CD14-positive monocyte (primary cell): ENCODE measurements around the gene ABI1. TPM values are rescaled to one million over a fixed set of nuclear protein-coding genes. Genes with fewer than 3 reads are reported as not detected.

Experiments used
- DNase-seq, 3 donors: peaks; one replicate each; pipeline ENCODE4 v3.0.0-alpha.2; 2011 to 2022
- H2AFZ ChIP-seq: 2 replicates; pipeline ENCODE4 v1.6.0; 2012; ENCODE audit warnings: mild to moderate bottlenecking, low read depth, low read length, inconsistent platforms; ENCODE audit not compliant: insufficient read depth, poor library complexity, severe bottlenecking
- H3K27ac ChIP-seq, 2 donors: 1 replicate in 1 of 2; 2 replicates in 1 of 2; pipeline ENCODE4 v1.5.1; 2012 to 2013; ENCODE audit warnings: low read length in 2 of 2, control low read depth in 1 of 2, inconsistent platforms in 1 of 2, low read depth in 1 of 2, mild to moderate bottlenecking in 1 of 2
- H3K27me3 ChIP-seq, 2 donors: one replicate each; pipeline versions ENCODE4 v1.6.0 to v1.6.1; 2011 to 2013; ENCODE audit warnings: low read length in 2 of 2; ENCODE audit not compliant: control insufficient read depth in 2 of 2, insufficient read depth in 2 of 2
- H3K36me3 ChIP-seq, 2 donors: replicated peaks in 1 of 2; 1 replicate in 1 of 2; 2 replicates in 1 of 2; pipeline versions ENCODE4 v1.5.1 to v1.6.1; 2012 to 2013; ENCODE audit warnings: low read length in 2 of 2, control low read depth in 1 of 2, inconsistent platforms in 1 of 2, mild to moderate bottlenecking in 1 of 2; ENCODE audit not compliant: insufficient read depth in 2 of 2, control insufficient read depth in 1 of 2
- H3K4me1 ChIP-seq, 2 donors: 1 replicate in 1 of 2; 2 replicates in 1 of 2; pipeline versions ENCODE4 v1.5.1 to v1.6.1; 2012 to 2013; ENCODE audit warnings: low read length in 2 of 2, control low read depth in 1 of 2, inconsistent platforms in 1 of 2, mild to moderate bottlenecking in 1 of 2, moderate library complexity in 1 of 2; ENCODE audit not compliant: insufficient read depth in 2 of 2, control insufficient read depth in 1 of 2
- H3K4me2 ChIP-seq: replicated peaks from 2 replicates; pipeline ENCODE3; 2012; ENCODE audit warnings: low read length, moderate library complexity, mild to moderate bottlenecking; ENCODE audit not compliant: poor library complexity, severe bottlenecking; ENCODE audit errors: extremely low read depth
- H3K4me3 ChIP-seq, 3 experiments: fragments of 200-600 bp in 1 of 3; sonication (generic) in 1 of 3; replicated peaks in 1 of 3; 1 replicate in 2 of 3; 2 replicates in 1 of 3; pipeline ENCODE4 v1.5.1; 2011 to 2013; ENCODE audit warnings: low read length in 3 of 3, mild to moderate bottlenecking in 3 of 3, control low read depth in 2 of 3, low read depth in 2 of 3, inconsistent platforms in 1 of 3, moderate library complexity in 1 of 3
- H3K79me2 ChIP-seq: 2 replicates; pipeline ENCODE4 v1.6.0; 2012; ENCODE audit warnings: mild to moderate bottlenecking, control low read depth, inconsistent platforms, low read length, moderate library complexity; ENCODE audit not compliant: insufficient read depth
- H3K9ac ChIP-seq: 2 replicates; pipeline ENCODE4 v1.6.0; 2017; ENCODE audit warnings: low read length, mild to moderate bottlenecking; ENCODE audit not compliant: insufficient read depth, poor library complexity, severe bottlenecking
- H3K9me3 ChIP-seq, 2 donors: replicated peaks in 1 of 2; 1 replicate in 1 of 2; 2 replicates in 1 of 2; pipeline versions ENCODE4 v1.5.1 to v1.6.1; 2012 to 2013; ENCODE audit warnings: low read length in 2 of 2, control low read depth in 1 of 2; ENCODE audit not compliant: control insufficient read depth in 1 of 2, insufficient read depth in 1 of 2
- H4K20me1 ChIP-seq: 2 replicates; pipeline ENCODE4 v1.6.0; 2012; ENCODE audit warnings: mild to moderate bottlenecking, low read length, control low read depth, moderate library complexity; ENCODE audit not compliant: insufficient read depth
- H3K27ac Mint-ChIP-seq, 7 donors: one replicate each; pipeline ENCODE4 v1.8.0; 2020; ENCODE audit warnings: mild to moderate bottlenecking in 7 of 7, mixed read lengths in 7 of 7, moderate library complexity in 6 of 7, inconsistent platforms in 2 of 7
- H3K27me3 Mint-ChIP-seq, 3 donors: one replicate each; pipeline ENCODE4 v1.8.0; 2021 to 2022; ENCODE audit warnings: low read depth in 3 of 3, mild to moderate bottlenecking in 3 of 3, mixed read lengths in 3 of 3, moderate library complexity in 3 of 3, inconsistent platforms in 1 of 3
- H3K36me3 Mint-ChIP-seq, 2 donors: one replicate each; pipeline ENCODE4 v1.8.0; 2020; ENCODE audit warnings: mixed read lengths in 2 of 2, inconsistent platforms in 1 of 2, mild to moderate bottlenecking in 1 of 2
- H3K4me1 Mint-ChIP-seq: one replicate; pipeline ENCODE4 v1.8.0; 2020; ENCODE audit warnings: mild to moderate bottlenecking, mixed read lengths
- H3K4me3 Mint-ChIP-seq, 2 donors: one replicate each; pipeline ENCODE4 v1.8.0; 2020; ENCODE audit warnings: mild to moderate bottlenecking in 2 of 2, mixed read lengths in 2 of 2, moderate library complexity in 1 of 2
- H3K9me3 Mint-ChIP-seq, 7 donors: one replicate each; pipeline ENCODE4 v1.8.0; 2020 to 2022; ENCODE audit warnings: mixed read lengths in 7 of 7, mild to moderate bottlenecking in 6 of 7, moderate library complexity in 6 of 7, inconsistent platforms in 2 of 7
- WGBS: methylation state at CpG from one replicate; pipeline ENCODE4 v1.1.5; 2013; ENCODE audit warnings: missing lambda C conversion rate; ENCODE audit not compliant: insufficient coverage; 5-methylcytosine and 5-hydroxymethylcytosine counted together
- intact Hi-C, 2 donors: fragments of 100-400 bp; cut with micrococcal nuclease; formaldehyde crosslinking; loops; one replicate each; pipeline versions ENCODE4 v1.15.0 to v1.15.1; 2023
- polyA plus RNA-seq, 3 donors: library from polyadenylated mRNA; depleted of rRNA in 1 of 3; unstranded in 2 of 3; stranded (reverse) in 1 of 3; fragments of 300-500 nt in 2 of 3; fragments of >200 nt in 1 of 3; fragmentation: Illumina TruSeq in 2 of 3; gene quantifications; 1 replicate in 2 of 3; 2 replicates in 1 of 3; pipeline ENCODE4 v1.2.3, GENCODE V29; 2012 to 2021
- TF ChIP-seq, protein P1 (sequence below): fragments of 200-600 bp; IDR thresholded peaks from one replicate; pipeline ENCODE4 v1.8.0; 2022; ENCODE audit warnings: antibody characterized with exemption, mild to moderate bottlenecking

ABI1 gene
- polyA plus RNA-seq, 3 donors, result 39.8 to 77.2 (median 61.5) TPM

DNA sequence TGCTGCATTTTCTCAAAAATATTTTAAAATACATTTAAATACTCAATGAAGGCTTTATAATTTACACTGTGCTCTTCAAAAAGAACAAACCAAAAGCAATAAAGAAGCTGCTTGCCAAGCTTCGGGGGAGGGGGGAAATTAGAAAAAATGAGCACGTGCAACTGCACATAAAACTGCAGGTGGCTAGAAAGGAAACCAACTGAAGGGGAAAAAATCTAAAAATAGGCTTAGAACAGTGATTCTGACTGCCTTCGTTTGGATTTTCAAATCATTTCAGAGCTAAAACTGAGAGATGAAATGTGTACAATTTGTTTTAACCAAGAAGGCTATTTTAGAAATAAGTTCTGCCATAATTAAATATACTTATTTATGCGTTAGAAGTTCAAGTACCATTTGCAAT lies 61.4 kb downstream of the ABI1 start:
- Histone ChIP-seq H3K9me3 (peaks cover 0 to 4% of the 10 kb centered on the region in 2 donors), H3K27me3 (no peaks in the 10 kb centered on the region), H3K27ac (no peak overlapping the region), H2AFZ (no peak overlapping the region), H3K9ac (no peak overlapping the region), H3K79me2 (peaks cover 98% of the 10 kb centered on the region), H3K36me3 (peaks cover 0 to 17% of the 10 kb centered on the region in 2 donors), H3K4me2 (no peak overlapping the region), H3K4me3 (no peak overlapping the region), H4K20me1 (peaks cover 100% of the 10 kb centered on the region), H3K4me1 (no peaks in the 10 kb centered on the region)
- TF ChIP-seq, protein P1, sequence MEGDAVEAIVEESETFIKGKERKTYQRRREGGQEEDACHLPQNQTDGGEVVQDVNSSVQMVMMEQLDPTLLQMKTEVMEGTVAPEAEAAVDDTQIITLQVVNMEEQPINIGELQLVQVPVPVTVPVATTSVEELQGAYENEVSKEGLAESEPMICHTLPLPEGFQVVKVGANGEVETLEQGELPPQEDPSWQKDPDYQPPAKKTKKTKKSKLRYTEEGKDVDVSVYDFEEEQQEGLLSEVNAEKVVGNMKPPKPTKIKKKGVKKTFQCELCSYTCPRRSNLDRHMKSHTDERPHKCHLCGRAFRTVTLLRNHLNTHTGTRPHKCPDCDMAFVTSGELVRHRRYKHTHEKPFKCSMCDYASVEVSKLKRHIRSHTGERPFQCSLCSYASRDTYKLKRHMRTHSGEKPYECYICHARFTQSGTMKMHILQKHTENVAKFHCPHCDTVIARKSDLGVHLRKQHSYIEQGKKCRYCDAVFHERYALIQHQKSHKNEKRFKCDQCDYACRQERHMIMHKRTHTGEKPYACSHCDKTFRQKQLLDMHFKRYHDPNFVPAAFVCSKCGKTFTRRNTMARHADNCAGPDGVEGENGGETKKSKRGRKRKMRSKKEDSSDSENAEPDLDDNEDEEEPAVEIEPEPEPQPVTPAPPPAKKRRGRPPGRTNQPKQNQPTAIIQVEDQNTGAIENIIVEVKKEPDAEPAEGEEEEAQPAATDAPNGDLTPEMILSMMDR, result no peak
- Mint-ChIP-seq H3K4me1 (peaks cover 6% of the 10 kb centered on the region), H3K9me3 (peaks cover 2 to 14% (median 6%) of the 10 kb centered on the region in 7 donors), H3K4me3 (no peak overlapping the region), H3K27me3 (peaks cover 0 to 2% (median 0%) of the 10 kb centered on the region in 3 donors), H3K27ac (peak overlapping the region in 2 of 7 donors; percentile 55 to 66), H3K36me3 (peaks cover 9 to 31% of the 10 kb centered on the region in 2 donors)
- WGBS, result 0% methylated on average over 2 of the region's 4 CpGs
- DNase-seq, result no peak
- intact Hi-C loops, result no loop called here

DNA sequence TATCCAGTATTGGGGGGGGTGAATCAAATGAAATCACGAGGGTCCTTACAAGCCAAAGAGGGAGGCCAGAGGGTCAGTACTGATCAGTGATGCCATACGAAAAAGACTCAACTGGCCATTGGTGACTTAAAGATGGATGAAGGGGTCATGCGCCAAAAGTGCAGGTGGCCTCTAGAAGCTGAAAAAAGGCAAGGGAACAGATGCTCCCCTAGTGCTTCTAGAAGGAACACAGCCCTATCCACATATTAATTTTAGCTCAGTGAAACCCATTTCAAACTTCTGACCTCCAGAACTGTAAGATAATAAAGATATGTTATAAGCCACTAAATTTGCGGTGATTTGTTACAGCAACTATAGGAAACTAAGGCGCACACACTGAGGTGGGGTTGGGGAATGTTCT lies 62.5 kb downstream of the ABI1 start:
- H3K27ac Mint-ChIP-seq, result no peak overlapping the region
- no peak overlapping the region for H3K9ac ChIP-seq
- no peaks in the 10 kb centered on the region for H3K27me3 ChIP-seq
- peaks cover 0 to 4% of the 10 kb centered on the region in 2 donors for H3K9me3 ChIP-seq
- no peak overlapping the region for H2AFZ ChIP-seq
- TF ChIP-seq, protein P1, result no peak
- H4K20me1 ChIP-seq, result peaks cover 100% of the 10 kb centered on the region
- H3K9me3 Mint-ChIP-seq, result peaks cover 2 to 14% (median 6%) of the 10 kb centered on the region in 7 donors
- H3K27ac ChIP-seq, result no peak overlapping the region
- no peak overlapping the region for H3K4me3 ChIP-seq
- no peak overlapping the region for H3K4me3 Mint-ChIP-seq
- intact Hi-C loops, result no loop called here
- H3K79me2 ChIP-seq, result peaks cover 98% of the 10 kb centered on the region
- peaks cover 0 to 2% (median 0%) of the 10 kb centered on the region in 3 donors for H3K27me3 Mint-ChIP-seq
- DNase-seq, result no peak
- H3K36me3 ChIP-seq, result peaks cover 0 to 17% of the 10 kb centered on the region in 2 donors
- WGBS, result 100% methylated on average over 2 of the region's 5 CpGs
- no peaks in the 10 kb centered on the region for H3K4me1 ChIP-seq
- peaks cover 9 to 31% of the 10 kb centered on the region in 2 donors for H3K36me3 Mint-ChIP-seq
- H3K4me1 Mint-ChIP-seq, result peaks cover 6% of the 10 kb centered on the region
- H3K4me2 ChIP-seq, result no peak overlapping the region
